ENCODE measurements around the gene MCAM.

The MCAM gene

GRCh38 chr11:119322921-119323531, 6.1 kb upstream of the MCAM start:
- Histone ChIP-seq H3K4me3 (ENCODE audit: extremely low read depth, insufficient read depth, low read length, poor library complexity, severe bottlenecking) (no peak overlapping the region), H3K9me3 (ENCODE audit: control insufficient read depth, low read length) (no peaks in the 10 kb centered on the region), H3K27ac (ENCODE audit: low read depth, low read length, severe bottlenecking) (no peak overlapping the region), H3K4me1 (ENCODE audit: control insufficient read depth, insufficient read depth, low read length, poor library complexity, severe bottlenecking) (peaks cover 30% of the 10 kb centered on the region), H3K36me3 (ENCODE audit: control insufficient read depth, insufficient read depth, low read length) (no peaks in the 10 kb centered on the region)
- 87 to 97% methylated on average over 10 to 12 of the region's 20 CpGs for WGBS, 2 experiments (ENCODE audit: insufficient coverage in 2 of 2)

- Histone ChIP-seq H3K4me3 (ENCODE audit: extremely low read depth, insufficient read depth, low read length, poor library complexity, severe bottlenecking) (no peak overlapping the region), H3K4me1 (ENCODE audit: control insufficient read depth, insufficient read depth, low read length, poor library complexity, severe bottlenecking) (peaks cover 36% of the 10 kb centered on the region), H3K36me3 (ENCODE audit: control insufficient read depth, insufficient read depth, low read length) (no peaks in the 10 kb centered on the region), H3K27ac (ENCODE audit: low read depth, low read length, severe bottlenecking) (no peak overlapping the region), H3K9me3 (ENCODE audit: control insufficient read depth, low read length) (no peaks in the 10 kb centered on the region)
- 89 to 100% methylated on average over 4 to 5 of the region's 6 CpGs for WGBS, 2 experiments (ENCODE audit: insufficient coverage in 2 of 2)
These were observed 5.4 kb upstream of the MCAM start for GRCh38 chr11:119322360-119322739.

- 3 to 6% methylated on average over 25 to 33 of the region's 60 CpGs for WGBS, 2 experiments (ENCODE audit: insufficient coverage in 2 of 2)
- peak overlapping the region; percentile 33 for H3K4me3 ChIP-seq (ENCODE audit: extremely low read depth, insufficient read depth, low read length, poor library complexity, severe bottlenecking)
- peaks cover 37% of the 10 kb centered on the region for H3K4me1 ChIP-seq (ENCODE audit: control insufficient read depth, insufficient read depth, low read length, poor library complexity, severe bottlenecking)
- H3K9me3 ChIP-seq (ENCODE audit: control insufficient read depth, low read length): no peaks in the 10 kb centered on the region
- H3K36me3 ChIP-seq (ENCODE audit: control insufficient read depth, insufficient read depth, low read length): no peaks in the 10 kb centered on the region
- H3K27ac ChIP-seq (ENCODE audit: low read depth, low read length, severe bottlenecking): peak overlapping the region; percentile 97
These were observed 4.0 kb upstream of the MCAM start for GRCh38 chr11:119320776-119321524.

DNA sequence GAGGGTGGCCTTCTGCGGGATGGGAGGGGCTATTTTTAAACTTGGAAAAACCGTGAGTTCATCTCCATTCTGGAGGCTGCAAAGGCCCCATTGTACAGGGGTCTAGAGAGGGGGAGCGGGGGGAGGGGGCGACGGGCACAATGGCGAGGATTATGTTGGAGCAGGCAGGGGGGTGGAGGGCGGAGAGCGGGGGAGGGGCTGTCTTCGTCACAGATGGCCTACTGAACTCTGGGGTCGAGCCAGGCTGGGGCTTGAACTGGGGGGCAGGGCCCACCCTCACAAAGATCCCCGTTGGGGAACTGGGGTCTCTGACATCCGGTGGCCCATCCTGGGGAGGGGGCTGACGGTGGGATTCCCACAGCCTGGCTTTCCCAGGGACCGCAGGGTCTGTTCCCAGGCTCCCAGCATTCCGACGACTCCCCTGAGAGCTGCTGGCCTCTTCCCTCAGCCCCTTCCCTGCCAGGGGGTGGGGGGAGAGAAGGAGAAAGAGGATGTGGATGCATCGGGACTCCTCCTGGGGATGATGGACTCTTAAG, 3.4 kb upstream of the MCAM start:
- Histone ChIP-seq H3K9me3 (ENCODE audit: control insufficient read depth, low read length) (no peaks in the 10 kb centered on the region), H3K27ac (ENCODE audit: low read depth, low read length, severe bottlenecking) (peak overlapping the region; percentile 97), H3K36me3 (ENCODE audit: control insufficient read depth, insufficient read depth, low read length) (no peaks in the 10 kb centered on the region), H3K4me1 (ENCODE audit: control insufficient read depth, insufficient read depth, low read length, poor library complexity, severe bottlenecking) (peaks cover 37% of the 10 kb centered on the region), H3K4me3 (ENCODE audit: extremely low read depth, insufficient read depth, low read length, poor library complexity, severe bottlenecking) (peak overlapping the region; percentile 33)
- 23 to 24% methylated on average over 10 to 15 of the region's 17 CpGs for WGBS, 2 experiments (ENCODE audit: insufficient coverage in 2 of 2)

GRCh38 chr11:119319700-119320239, 2.8 kb upstream of the MCAM start:
- H3K4me1 ChIP-seq (ENCODE audit: control insufficient read depth, insufficient read depth, low read length, poor library complexity, severe bottlenecking): peaks cover 42% of the 10 kb centered on the region
- H3K9me3 ChIP-seq (ENCODE audit: control insufficient read depth, low read length): no peaks in the 10 kb centered on the region
- H3K27ac ChIP-seq (ENCODE audit: low read depth, low read length, severe bottlenecking): peak overlapping the region; percentile 97
- peaks cover 3% of the 10 kb centered on the region for H3K36me3 ChIP-seq (ENCODE audit: control insufficient read depth, insufficient read depth, low read length)
- no peak overlapping the region for H3K4me3 ChIP-seq (ENCODE audit: extremely low read depth, insufficient read depth, low read length, poor library complexity, severe bottlenecking)
- 65 to 70% methylated on average over 5 of the region's 11 CpGs for WGBS, 2 experiments (ENCODE audit: insufficient coverage in 2 of 2)

GRCh38 chr11:119319136-119319699, 2.3 kb upstream of the MCAM start:
- Histone ChIP-seq H3K27ac (ENCODE audit: low read depth, low read length, severe bottlenecking) (peak overlapping the region; percentile 97), H3K9me3 (ENCODE audit: control insufficient read depth, low read length) (no peaks in the 10 kb centered on the region), H3K4me3 (ENCODE audit: extremely low read depth, insufficient read depth, low read length, poor library complexity, severe bottlenecking) (no peak overlapping the region), H3K36me3 (ENCODE audit: control insufficient read depth, insufficient read depth, low read length) (peaks cover 8% of the 10 kb centered on the region), H3K4me1 (ENCODE audit: control insufficient read depth, insufficient read depth, low read length, poor library complexity, severe bottlenecking) (peaks cover 47% of the 10 kb centered on the region)
- WGBS, 2 experiments (ENCODE audit: insufficient coverage in 2 of 2): 61 to 73% methylated on average over 7 to 8 of the region's 8 CpGs

DNA sequence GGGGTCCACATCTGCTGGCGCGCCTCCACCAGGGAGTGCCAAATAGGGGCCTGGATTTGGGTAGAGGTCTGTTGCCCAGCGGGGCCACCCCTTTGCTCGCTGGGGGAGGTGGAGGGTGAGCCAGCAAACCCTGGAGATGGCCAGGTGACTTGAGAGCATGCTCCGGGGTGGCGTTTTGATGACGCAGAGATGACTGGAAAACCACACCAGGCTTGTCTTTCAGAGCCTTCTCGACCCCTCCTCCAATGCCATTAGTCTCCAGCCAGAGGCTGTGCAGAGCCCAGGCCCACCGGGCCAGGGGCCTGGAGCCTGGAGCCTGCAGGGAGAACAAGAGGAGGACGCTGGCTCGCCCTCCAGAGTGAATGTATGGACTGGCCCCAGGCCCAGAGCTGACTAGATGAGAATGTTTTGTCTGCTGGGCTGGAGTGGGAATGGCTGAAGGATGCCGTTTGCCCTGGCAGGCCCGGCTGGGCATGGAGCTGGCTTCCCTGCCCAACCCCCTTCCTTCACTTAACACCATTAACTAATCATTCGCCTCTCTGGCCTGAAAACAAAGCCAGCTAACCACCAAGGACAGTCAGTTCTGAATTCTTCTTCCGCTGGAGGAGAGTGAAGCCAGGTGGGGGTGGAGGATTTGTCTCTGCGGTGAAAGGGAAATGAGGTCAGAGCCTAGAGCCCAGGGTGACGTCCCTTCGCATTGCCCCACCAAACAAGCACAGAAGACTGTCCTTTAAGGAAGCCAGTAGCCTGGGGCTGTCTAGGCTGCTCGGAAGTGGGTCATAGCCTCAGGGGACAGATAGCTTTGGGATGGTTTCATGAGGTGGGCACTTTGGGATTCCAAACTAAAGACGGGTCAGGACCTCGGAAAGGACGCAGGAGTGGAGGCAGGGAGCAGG, 1.6 kb upstream of the MCAM start:
- Histone ChIP-seq H3K4me3 (ENCODE audit: extremely low read depth, insufficient read depth, low read length, poor library complexity, severe bottlenecking) (no peak overlapping the region), H3K36me3 (ENCODE audit: control insufficient read depth, insufficient read depth, low read length) (peaks cover 15% of the 10 kb centered on the region), H3K27ac (ENCODE audit: low read depth, low read length, severe bottlenecking) (peak overlapping the region; percentile 97), H3K4me1 (ENCODE audit: control insufficient read depth, insufficient read depth, low read length, poor library complexity, severe bottlenecking) (peaks cover 47% of the 10 kb centered on the region), H3K9me3 (ENCODE audit: control insufficient read depth, low read length) (no peaks in the 10 kb centered on the region)
- WGBS, 2 experiments (ENCODE audit: insufficient coverage in 2 of 2): 24 to 39% methylated on average over 10 to 16 of the region's 22 CpGs

DNA sequence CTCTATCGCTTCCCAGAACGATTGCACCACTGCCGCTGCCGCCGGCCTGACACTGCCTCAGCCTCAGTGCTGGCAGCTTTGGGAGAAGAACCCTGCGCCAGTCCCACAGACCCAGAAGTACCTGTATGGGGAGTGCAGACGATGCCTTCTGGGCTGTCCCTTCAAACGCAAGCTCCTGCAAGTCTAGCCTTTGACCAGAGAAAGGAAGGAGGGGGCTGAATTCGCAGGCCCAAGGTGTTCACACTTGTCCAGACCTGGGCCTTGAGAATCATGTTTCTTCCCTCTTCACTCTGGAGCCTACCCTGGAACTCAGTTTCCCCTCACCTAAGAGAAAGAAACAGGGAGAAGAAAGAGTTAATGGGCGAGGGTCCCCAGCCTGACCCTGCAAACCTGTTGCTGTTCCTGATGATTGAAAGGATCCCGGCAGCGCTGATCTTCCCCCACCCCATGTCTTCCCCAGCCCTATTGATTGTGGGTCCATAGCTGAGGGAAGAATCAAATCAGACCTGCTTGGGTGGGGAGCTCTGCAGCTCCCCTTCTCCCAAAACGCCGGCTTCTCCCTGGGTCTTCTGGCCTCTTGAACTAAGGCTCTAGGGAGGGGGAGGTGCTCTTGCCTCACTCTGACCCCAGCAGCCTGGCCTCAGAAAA, 786 bp upstream of the MCAM start:
- H3K4me3 ChIP-seq (ENCODE audit: extremely low read depth, insufficient read depth, low read length, poor library complexity, severe bottlenecking): peak overlapping the region; percentile 86
- H3K9me3 ChIP-seq (ENCODE audit: control insufficient read depth, low read length): no peaks in the 10 kb centered on the region
- H3K4me1 ChIP-seq (ENCODE audit: control insufficient read depth, insufficient read depth, low read length, poor library complexity, severe bottlenecking): peaks cover 47% of the 10 kb centered on the region
- peak overlapping the region; percentile 97 for H3K27ac ChIP-seq (ENCODE audit: low read depth, low read length, severe bottlenecking)
- H3K36me3 ChIP-seq (ENCODE audit: control insufficient read depth, insufficient read depth, low read length): peaks cover 23% of the 10 kb centered on the region
- WGBS, 2 experiments (ENCODE audit: insufficient coverage in 2 of 2): 31 to 32% methylated on average over 7 to 8 of the region's 14 CpGs

GRCh38 chr11:119316016-119316728, 758 bp downstream of the MCAM start:
- Histone ChIP-seq H3K27ac (ENCODE audit: low read depth, low read length, severe bottlenecking) (no peak overlapping the region), H3K4me1 (ENCODE audit: control insufficient read depth, insufficient read depth, low read length, poor library complexity, severe bottlenecking) (peaks cover 39% of the 10 kb centered on the region), H3K36me3 (ENCODE audit: control insufficient read depth, insufficient read depth, low read length) (peaks cover 37% of the 10 kb centered on the region), H3K4me3 (ENCODE audit: extremely low read depth, insufficient read depth, low read length, poor library complexity, severe bottlenecking) (peak overlapping the region; percentile 86), H3K9me3 (ENCODE audit: control insufficient read depth, low read length) (no peaks in the 10 kb centered on the region)
- 0% methylated on average over 28 to 32 of the region's 46 CpGs for WGBS, 2 experiments (ENCODE audit: insufficient coverage in 2 of 2)
